HepG2 (cell line): Measurements from ENCODE around the gene FOXN3. TPM values are rescaled to one million over a fixed set of nuclear protein-coding genes. Genes with fewer than 3 reads are reported as not detected.

Experiments used
- BHLHE40 ChIP-seq: IDR thresholded peaks from 2 replicates; pipeline ENCODE4 v1.6.1; 2011; ENCODE audit warnings: low read length, improper control_type of control experiment
- CEBPB ChIP-seq: IDR thresholded peaks from 2 replicates; pipeline ENCODE4 v1.6.1; 2011; ENCODE audit warnings: low read depth, low read length, improper control_type of control experiment, borderline replicate concordance
- GLI4 ChIP-seq: sonication (generic); formaldehyde crosslinking; IDR thresholded peaks from 2 replicates; pipeline ENCODE4 v1.5.1; 2020; ENCODE audit warnings: missing genetic modification reagents, mild to moderate bottlenecking, moderate library complexity, borderline replicate concordance
- HDAC1 ChIP-seq: sonication (generic); formaldehyde crosslinking; IDR thresholded peaks from 2 replicates; pipeline ENCODE4 v1.5.1; 2020; ENCODE audit warnings: mild to moderate bottlenecking, missing genetic modification reagents
- MIER2 ChIP-seq: IDR thresholded peaks from 2 replicates; pipeline ENCODE4 v1.6.1; 2016; ENCODE audit warnings: missing biosample characterization, missing genetic modification reagents
- MIXL1 ChIP-seq: IDR thresholded peaks from 2 replicates; pipeline ENCODE4 v1.6.1; 2016
- NBN ChIP-seq: fragments of 450-650 bp; conservative IDR thresholded peaks from 2 replicates; pipeline ENCODE4 v1.6.1; 2017
- ZNF451 ChIP-seq: sonication (generic); formaldehyde crosslinking; IDR thresholded peaks from 2 replicates; pipeline ENCODE4 v1.5.0; 2020; ENCODE audit warnings: mild to moderate bottlenecking, missing genetic modification reagents
- ZNF7 ChIP-seq: IDR thresholded peaks from 2 replicates; pipeline ENCODE4 v1.6.1; 2016; ENCODE audit warnings: missing biosample characterization, missing genetic modification reagents
- ZSCAN25 ChIP-seq: sonication (generic); formaldehyde crosslinking; IDR thresholded peaks from 2 replicates; pipeline ENCODE4 v1.8.0; 2022; ENCODE audit warnings: mild to moderate bottlenecking, missing genetic modification reagents
- polyA plus RNA-seq, 8 experiments: library from polyadenylated mRNA; depleted of rRNA in 3 of 8; stranded (reverse) in 7 of 8; unstranded in 1 of 8; fragments of >200 nt; fragmentation: Illumina TruSeq in 4 of 8; extraction: Trizol in 4 of 8; gene quantifications; 2 replicates each; pipeline versions ENCODE4 v1.2.1 to v1.2.3, GENCODE V29; 2011 to 2016; ENCODE audit warnings: low read depth in 4 of 8, missing spikeins in 1 of 8, mixed read lengths in 1 of 8; ENCODE audit not compliant: insufficient read depth in 1 of 8
- total RNA-seq, 5 experiments: library from RNA; depleted of rRNA; stranded (reverse); fragments of >200 nt; fragmentation: Illumina TruSeq; extraction: Trizol; gene quantifications; 2 replicates each; pipeline ENCODE4 v1.2.3, GENCODE V29; 2016; ENCODE audit warnings: low read depth in 1 of 5
- TF ChIP-seq, protein P1 (sequence below): sonication (generic); formaldehyde crosslinking; IDR thresholded peaks from 2 replicates; pipeline ENCODE4 v1.4.0; 2020; ENCODE audit warnings: missing genetic modification reagents
- TF ChIP-seq, protein P2 (sequence below): sonication (generic); formaldehyde crosslinking; IDR thresholded peaks from 2 replicates; pipeline ENCODE4 v1.4.0; 2020; ENCODE audit warnings: missing genetic modification reagents; ENCODE audit errors: not compliant biosample characterization
- TF ChIP-seq, protein P3 (sequence below): sonication (generic); formaldehyde crosslinking; IDR thresholded peaks from 2 replicates; pipeline ENCODE4 v1.5.0; 2020; ENCODE audit warnings: missing genetic modification reagents, mild to moderate bottlenecking, borderline replicate concordance
- TF ChIP-seq, protein P4 (sequence below): sonication (generic); formaldehyde crosslinking; IDR thresholded peaks from 2 replicates; pipeline ENCODE4 v1.4.0; 2020; ENCODE audit warnings: missing genetic modification reagents, borderline replicate concordance
- TF ChIP-seq, protein P5 (sequence below): sonication (generic); formaldehyde crosslinking; IDR thresholded peaks from 2 replicates; pipeline ENCODE4 v1.4.0; 2020; ENCODE audit warnings: missing genetic modification reagents
- TF ChIP-seq, protein P6 (sequence below): sonication (generic); formaldehyde crosslinking; IDR thresholded peaks from 2 replicates; pipeline ENCODE4 v1.4.0; 2020; ENCODE audit warnings: mild to moderate bottlenecking, missing genetic modification reagents

FOXN3 gene
- total and polyA plus RNA-seq, 2 of the 13 experiments (the other 11 are each of a cell fraction or from before 2014, with no cell fraction given), result 32.4 to 70.2 TPM

DNA sequence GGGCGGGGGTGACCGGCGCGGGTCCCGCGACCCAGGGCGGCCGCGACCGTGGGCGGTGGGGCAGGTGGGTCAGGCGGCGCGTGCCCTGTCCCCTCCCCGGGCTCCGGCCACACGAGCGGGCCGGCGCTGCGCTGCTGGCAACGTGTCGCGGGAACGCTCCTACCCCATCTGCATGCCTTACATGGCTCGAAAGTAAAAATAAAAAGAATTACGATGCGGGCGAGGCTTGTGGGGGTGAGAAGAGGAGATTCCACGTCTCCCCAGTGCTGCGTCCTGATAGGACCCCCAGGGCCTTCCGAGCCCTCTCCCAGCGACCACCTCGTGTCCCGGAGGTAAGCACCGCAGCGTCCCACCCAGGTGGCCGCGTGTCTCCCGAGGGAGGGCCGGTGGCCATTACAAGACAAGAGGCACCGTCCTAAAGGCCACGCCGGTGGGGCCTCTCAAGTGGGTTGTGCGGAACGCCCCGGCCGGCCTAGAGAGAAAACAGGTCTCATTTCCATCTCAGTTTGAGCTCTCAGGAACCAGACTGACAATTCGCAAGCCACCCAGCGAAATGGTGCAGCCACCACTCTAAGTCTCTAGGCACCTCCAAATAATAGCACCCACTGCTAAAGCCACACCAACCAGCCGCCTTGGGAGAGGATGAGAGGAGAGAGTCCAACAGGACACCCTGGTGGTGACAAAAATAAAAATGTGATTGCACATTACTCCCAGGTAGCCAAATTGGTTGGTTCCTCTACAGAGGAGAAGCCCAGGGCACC lies 612 bp upstream of the FOXN3 start (continued):
- TF ChIP-seq MIER2 (no peak), ZNF451 (no peak), HDAC1 (CRISPR knock-in tag) (no peak; the same call in 1 of the 2 replicates), BHLHE40 (0 out of 2 replicates have a peak, but pooled peaks have one; percentile 2), NBN (no peak), ZSCAN25 (no peak), ZNF7 (no peak), GLI4 (CRISPR knock-in tag) (peak; percentile 87; the same call in 1 of the 2 replicates), CEBPB (no peak), MIXL1 (CRISPR knock-in tag) (0 out of 2 replicates have a peak, but pooled peaks have one; percentile 28)
- TF ChIP-seq, protein P1, sequence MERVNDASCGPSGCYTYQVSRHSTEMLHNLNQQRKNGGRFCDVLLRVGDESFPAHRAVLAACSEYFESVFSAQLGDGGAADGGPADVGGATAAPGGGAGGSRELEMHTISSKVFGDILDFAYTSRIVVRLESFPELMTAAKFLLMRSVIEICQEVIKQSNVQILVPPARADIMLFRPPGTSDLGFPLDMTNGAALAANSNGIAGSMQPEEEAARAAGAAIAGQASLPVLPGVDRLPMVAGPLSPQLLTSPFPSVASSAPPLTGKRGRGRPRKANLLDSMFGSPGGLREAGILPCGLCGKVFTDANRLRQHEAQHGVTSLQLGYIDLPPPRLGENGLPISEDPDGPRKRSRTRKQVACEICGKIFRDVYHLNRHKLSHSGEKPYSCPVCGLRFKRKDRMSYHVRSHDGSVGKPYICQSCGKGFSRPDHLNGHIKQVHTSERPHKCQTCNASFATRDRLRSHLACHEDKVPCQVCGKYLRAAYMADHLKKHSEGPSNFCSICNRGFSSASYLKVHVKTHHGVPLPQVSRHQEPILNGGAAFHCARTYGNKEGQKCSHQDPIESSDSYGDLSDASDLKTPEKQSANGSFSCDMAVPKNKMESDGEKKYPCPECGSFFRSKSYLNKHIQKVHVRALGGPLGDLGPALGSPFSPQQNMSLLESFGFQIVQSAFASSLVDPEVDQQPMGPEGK (CRISPR knock-in tag), result peak; percentile 23; the same call in 1 of the 2 replicates
- TF ChIP-seq, protein P2, sequence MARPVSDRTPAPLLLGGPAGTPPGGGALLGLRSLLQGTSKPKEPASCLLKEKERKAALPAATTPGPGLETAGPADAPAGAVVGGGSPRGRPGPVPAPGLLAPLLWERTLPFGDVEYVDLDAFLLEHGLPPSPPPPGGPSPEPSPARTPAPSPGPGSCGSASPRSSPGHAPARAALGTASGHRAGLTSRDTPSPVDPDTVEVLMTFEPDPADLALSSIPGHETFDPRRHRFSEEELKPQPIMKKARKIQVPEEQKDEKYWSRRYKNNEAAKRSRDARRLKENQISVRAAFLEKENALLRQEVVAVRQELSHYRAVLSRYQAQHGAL (CRISPR knock-in tag), result no peak
- TF ChIP-seq, protein P3, sequence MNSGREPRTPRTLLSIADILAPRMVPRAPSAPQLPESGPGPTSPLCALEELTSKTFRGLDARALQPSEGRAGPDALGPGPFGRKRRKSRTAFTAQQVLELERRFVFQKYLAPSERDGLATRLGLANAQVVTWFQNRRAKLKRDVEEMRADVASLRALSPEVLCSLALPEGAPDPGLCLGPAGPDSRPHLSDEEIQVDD (CRISPR knock-in tag), result no peak
- TF ChIP-seq, protein P4, sequence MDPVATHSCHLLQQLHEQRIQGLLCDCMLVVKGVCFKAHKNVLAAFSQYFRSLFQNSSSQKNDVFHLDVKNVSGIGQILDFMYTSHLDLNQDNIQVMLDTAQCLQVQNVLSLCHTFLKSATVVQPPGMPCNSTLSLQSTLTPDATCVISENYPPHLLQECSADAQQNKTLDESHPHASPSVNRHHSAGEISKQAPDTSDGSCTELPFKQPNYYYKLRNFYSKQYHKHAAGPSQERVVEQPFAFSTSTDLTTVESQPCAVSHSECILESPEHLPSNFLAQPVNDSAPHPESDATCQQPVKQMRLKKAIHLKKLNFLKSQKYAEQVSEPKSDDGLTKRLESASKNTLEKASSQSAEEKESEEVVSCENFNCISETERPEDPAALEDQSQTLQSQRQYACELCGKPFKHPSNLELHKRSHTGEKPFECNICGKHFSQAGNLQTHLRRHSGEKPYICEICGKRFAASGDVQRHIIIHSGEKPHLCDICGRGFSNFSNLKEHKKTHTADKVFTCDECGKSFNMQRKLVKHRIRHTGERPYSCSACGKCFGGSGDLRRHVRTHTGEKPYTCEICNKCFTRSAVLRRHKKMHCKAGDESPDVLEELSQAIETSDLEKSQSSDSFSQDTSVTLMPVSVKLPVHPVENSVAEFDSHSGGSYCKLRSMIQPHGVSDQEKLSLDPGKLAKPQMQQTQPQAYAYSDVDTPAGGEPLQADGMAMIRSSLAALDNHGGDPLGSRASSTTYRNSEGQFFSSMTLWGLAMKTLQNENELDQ (CRISPR knock-in tag), result no peak
- TF ChIP-seq, protein P5, sequence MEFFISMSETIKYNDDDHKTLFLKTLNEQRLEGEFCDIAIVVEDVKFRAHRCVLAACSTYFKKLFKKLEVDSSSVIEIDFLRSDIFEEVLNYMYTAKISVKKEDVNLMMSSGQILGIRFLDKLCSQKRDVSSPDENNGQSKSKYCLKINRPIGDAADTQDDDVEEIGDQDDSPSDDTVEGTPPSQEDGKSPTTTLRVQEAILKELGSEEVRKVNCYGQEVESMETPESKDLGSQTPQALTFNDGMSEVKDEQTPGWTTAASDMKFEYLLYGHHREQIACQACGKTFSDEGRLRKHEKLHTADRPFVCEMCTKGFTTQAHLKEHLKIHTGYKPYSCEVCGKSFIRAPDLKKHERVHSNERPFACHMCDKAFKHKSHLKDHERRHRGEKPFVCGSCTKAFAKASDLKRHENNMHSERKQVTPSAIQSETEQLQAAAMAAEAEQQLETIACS (CRISPR knock-in tag), result no peak; the same call in 1 of the 2 replicates
- TF ChIP-seq, protein P6, sequence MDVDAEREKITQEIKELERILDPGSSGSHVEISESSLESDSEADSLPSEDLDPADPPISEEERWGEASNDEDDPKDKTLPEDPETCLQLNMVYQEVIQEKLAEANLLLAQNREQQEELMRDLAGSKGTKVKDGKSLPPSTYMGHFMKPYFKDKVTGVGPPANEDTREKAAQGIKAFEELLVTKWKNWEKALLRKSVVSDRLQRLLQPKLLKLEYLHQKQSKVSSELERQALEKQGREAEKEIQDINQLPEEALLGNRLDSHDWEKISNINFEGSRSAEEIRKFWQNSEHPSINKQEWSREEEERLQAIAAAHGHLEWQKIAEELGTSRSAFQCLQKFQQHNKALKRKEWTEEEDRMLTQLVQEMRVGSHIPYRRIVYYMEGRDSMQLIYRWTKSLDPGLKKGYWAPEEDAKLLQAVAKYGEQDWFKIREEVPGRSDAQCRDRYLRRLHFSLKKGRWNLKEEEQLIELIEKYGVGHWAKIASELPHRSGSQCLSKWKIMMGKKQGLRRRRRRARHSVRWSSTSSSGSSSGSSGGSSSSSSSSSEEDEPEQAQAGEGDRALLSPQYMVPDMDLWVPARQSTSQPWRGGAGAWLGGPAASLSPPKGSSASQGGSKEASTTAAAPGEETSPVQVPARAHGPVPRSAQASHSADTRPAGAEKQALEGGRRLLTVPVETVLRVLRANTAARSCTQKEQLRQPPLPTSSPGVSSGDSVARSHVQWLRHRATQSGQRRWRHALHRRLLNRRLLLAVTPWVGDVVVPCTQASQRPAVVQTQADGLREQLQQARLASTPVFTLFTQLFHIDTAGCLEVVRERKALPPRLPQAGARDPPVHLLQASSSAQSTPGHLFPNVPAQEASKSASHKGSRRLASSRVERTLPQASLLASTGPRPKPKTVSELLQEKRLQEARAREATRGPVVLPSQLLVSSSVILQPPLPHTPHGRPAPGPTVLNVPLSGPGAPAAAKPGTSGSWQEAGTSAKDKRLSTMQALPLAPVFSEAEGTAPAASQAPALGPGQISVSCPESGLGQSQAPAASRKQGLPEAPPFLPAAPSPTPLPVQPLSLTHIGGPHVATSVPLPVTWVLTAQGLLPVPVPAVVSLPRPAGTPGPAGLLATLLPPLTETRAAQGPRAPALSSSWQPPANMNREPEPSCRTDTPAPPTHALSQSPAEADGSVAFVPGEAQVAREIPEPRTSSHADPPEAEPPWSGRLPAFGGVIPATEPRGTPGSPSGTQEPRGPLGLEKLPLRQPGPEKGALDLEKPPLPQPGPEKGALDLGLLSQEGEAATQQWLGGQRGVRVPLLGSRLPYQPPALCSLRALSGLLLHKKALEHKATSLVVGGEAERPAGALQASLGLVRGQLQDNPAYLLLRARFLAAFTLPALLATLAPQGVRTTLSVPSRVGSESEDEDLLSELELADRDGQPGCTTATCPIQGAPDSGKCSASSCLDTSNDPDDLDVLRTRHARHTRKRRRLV, result no peak
